GM21576 (cell line): ENCODE data around the gene GPN1.
"Not testable (repeated sequence)": the region's sequence is repeated elsewhere in the genome, so short reads cannot be mapped to it uniquely, and the experiment has no call there.

ENCODE experiments used
- ATAC-seq: cut with Tn5 transposase; IDR thresholded peaks from one replicate; pipeline ENCODE4 v1.9.1; 2021; ENCODE audit warnings: mild to moderate bottlenecking, moderate library complexity; ENCODE audit not compliant: unreplicated experiment

Gene GPN1

GRCh38 chr2:27626921-27627320, 1.9 kb upstream of the GPN1 start:
- not testable (repeated sequence) for ATAC-seq

- ATAC-seq = peak; percentile 16
Measured at GRCh38 chr2:27627963-27628766, 685 bp upstream of the GPN1 start.

- ATAC-seq = not testable (repeated sequence)
Measured at GRCh38 chr2:27630257-27630656, 1.4 kb downstream of the GPN1 start.

- ATAC-seq = no peak
Measured at GRCh38 chr2:27634291-27634690, 5.4 kb downstream of the GPN1 start.

- no peak for ATAC-seq
Measured at GRCh38 chr2:27636766-27637165, 7.9 kb downstream of the GPN1 start.

GRCh38 chr2:27638037-27638637, 9.3 kb downstream of the GPN1 start:
- no peak for ATAC-seq

GRCh38 chr2:27638709-27639108, 9.9 kb downstream of the GPN1 start:
- ATAC-seq = no peak

- no peak for ATAC-seq
Measured at GRCh38 chr2:27640722-27641245, 11.9 kb downstream of the GPN1 start.

- ATAC-seq = no peak
Measured at GRCh38 chr2:27645197-27645596, 16.3 kb downstream of the GPN1 start.

GRCh38 chr2:27647289-27647688, 18.4 kb downstream of the GPN1 start:
- no peak for ATAC-seq

GRCh38 chr2:27647737-27648136, 18.9 kb downstream of the GPN1 start:
- no peak for ATAC-seq

- ATAC-seq = no peak
Measured at GRCh38 chr2:27651056-27651455, 22.2 kb downstream of the GPN1 start.

- ATAC-seq = no peak
Measured at GRCh38 chr2:27652341-27652740, 23.5 kb downstream of the GPN1 start.

GRCh38 chr2:27652790-27653189, 23.9 kb downstream of the GPN1 start:
- no peak for ATAC-seq

- no peak for ATAC-seq
Measured at GRCh38 chr2:27653397-27653796, 24.5 kb downstream of the GPN1 start.

- ATAC-seq = no peak
Measured at GRCh38 chr2:27655155-27655951, 26.5 kb downstream of the GPN1 start.

- ATAC-seq = no peak
Measured at GRCh38 chr2:27661371-27661770, 32.5 kb downstream of the GPN1 start.

GRCh38 chr2:27663285-27664153, 34.7 kb downstream of the GPN1 start, which contains the start of the genes SLC4A1AP and SUPT7L:
SLC4A1AP (plus strand) TSS chr2:27663889; CDS start chr2:27663915, 26 bp downstream.
SUPT7L (minus strand) TSS chr2:27663614; CDS start chr2:27662192, 1,422 bp downstream.
- peak; percentile 66 for ATAC-seq

GRCh38 chr2:27664154-27664574, 35.3 kb downstream of the GPN1 start:
- ATAC-seq = no peak
